GM12874 (cell line): ENCODE data around the gene JAML.

Experiments used
- TF ChIP-seq, protein P1 (sequence below): IDR thresholded peaks from 2 replicates; pipeline ENCODE4 v1.5.1; 2011; ENCODE audit warnings: low read depth, mild to moderate bottlenecking, control low read depth, low read length, moderate library complexity; ENCODE audit not compliant: insufficient read depth

JAML gene

GRCh38 chr11:118167906-118168305, 56.9 kb downstream of the JAML start:
- TF ChIP-seq, protein P1, sequence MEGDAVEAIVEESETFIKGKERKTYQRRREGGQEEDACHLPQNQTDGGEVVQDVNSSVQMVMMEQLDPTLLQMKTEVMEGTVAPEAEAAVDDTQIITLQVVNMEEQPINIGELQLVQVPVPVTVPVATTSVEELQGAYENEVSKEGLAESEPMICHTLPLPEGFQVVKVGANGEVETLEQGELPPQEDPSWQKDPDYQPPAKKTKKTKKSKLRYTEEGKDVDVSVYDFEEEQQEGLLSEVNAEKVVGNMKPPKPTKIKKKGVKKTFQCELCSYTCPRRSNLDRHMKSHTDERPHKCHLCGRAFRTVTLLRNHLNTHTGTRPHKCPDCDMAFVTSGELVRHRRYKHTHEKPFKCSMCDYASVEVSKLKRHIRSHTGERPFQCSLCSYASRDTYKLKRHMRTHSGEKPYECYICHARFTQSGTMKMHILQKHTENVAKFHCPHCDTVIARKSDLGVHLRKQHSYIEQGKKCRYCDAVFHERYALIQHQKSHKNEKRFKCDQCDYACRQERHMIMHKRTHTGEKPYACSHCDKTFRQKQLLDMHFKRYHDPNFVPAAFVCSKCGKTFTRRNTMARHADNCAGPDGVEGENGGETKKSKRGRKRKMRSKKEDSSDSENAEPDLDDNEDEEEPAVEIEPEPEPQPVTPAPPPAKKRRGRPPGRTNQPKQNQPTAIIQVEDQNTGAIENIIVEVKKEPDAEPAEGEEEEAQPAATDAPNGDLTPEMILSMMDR: no peak

- TF ChIP-seq, protein P1: no peak
Observed at GRCh38 chr11:118167253-118167652, 57.6 kb downstream of the JAML start.

DNA sequence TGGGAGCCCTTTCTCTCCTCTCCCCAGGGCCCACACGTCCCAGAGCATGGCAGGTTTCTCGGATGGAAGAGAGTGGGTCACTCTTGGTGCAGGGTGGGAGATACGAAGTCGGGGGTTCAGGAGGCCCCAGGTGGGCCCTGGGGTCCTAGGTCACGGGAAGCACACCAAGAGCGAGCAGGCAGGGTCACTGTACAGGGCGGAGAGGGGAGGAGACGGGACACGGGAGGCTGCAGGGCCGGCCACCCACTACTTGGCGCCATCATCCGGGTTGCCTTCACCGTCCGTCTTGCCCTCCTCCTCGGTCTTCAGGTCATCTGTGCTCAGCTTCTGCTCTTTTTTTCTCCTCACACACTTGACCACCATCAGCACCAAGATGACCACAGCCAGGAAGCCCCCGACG, 58.2 kb downstream of the JAML start:
- TF ChIP-seq, protein P1: no peak

- TF ChIP-seq, protein P1: no peak
Observed at GRCh38 chr11:118164885-118165284, 59.9 kb downstream of the JAML start.

- TF ChIP-seq, protein P1: no peak
Observed at GRCh38 chr11:118163494-118163893, 61.3 kb downstream of the JAML start.

GRCh38 chr11:118162846-118163245, 62.0 kb downstream of the JAML start:
- TF ChIP-seq, protein P1: no peak

- TF ChIP-seq, protein P1: no peak
Observed at GRCh38 chr11:118161786-118162185, 63.0 kb downstream of the JAML start.
